Upper lobe of right lung (tissue), 1 donor: Measurements from ENCODE around the gene PTGER4. TPM values are rescaled to one million over a fixed set of nuclear protein-coding genes. Genes with fewer than 3 reads are reported as not detected.

ENCODE experiments used
- ATAC-seq: fragments of 200-7000 bp; cut with Tn5 transposase; one replicate; pipeline ENCODE4 v1.9.1; 2020; ENCODE audit warnings: mild to moderate bottlenecking, moderate library complexity
- DNase-seq: peaks from one replicate; pipeline ENCODE4 v3.0.0-alpha.2; 2020
- H3K27ac ChIP-seq: fragments of 200-600 bp; one replicate; pipeline ENCODE4 v1.8.0; 2022
- H3K27me3 ChIP-seq: fragments of 200-600 bp; one replicate; pipeline ENCODE4 v1.8.0; 2022; ENCODE audit warnings: mild to moderate bottlenecking
- H3K36me3 ChIP-seq: fragments of 200-600 bp; one replicate; pipeline ENCODE4 v1.8.0; 2022
- H3K4me1 ChIP-seq: fragments of 200-600 bp; one replicate; pipeline ENCODE4 v1.8.0; 2022
- H3K4me3 ChIP-seq: fragments of 200-600 bp; one replicate; pipeline ENCODE4 v1.8.0; 2022; ENCODE audit warnings: mild to moderate bottlenecking
- H3K9me3 ChIP-seq: fragments of 200-600 bp; one replicate; pipeline ENCODE4 v1.8.0; 2022
- intact Hi-C: fragments of 100-400 bp; cut with DNase I; formaldehyde crosslinking; loops from one replicate; pipeline ENCODE4 v1.11.0; 2022
- total RNA-seq: library from RNA; stranded (reverse); fragmentation: NEBNext Ultra II Directional; extraction: Animal tissue kit (Norgen Biotek cat#: 25700); gene quantifications from one replicate; pipeline ENCODE4 v1.2.1, GENCODE V29; 2021
- TF ChIP-seq, protein P1 (sequence below): fragments of 200-600 bp; IDR thresholded peaks from one replicate; pipeline ENCODE4 v1.8.0; 2022; ENCODE audit warnings: antibody characterized with exemption
- donor health status: DM: no; HTN: yes; CAD: no; lungs with severe emphysema.

The PTGER4 gene
- total RNA-seq, 1 donor from 2014 or later = 31.2 TPM

DNA sequence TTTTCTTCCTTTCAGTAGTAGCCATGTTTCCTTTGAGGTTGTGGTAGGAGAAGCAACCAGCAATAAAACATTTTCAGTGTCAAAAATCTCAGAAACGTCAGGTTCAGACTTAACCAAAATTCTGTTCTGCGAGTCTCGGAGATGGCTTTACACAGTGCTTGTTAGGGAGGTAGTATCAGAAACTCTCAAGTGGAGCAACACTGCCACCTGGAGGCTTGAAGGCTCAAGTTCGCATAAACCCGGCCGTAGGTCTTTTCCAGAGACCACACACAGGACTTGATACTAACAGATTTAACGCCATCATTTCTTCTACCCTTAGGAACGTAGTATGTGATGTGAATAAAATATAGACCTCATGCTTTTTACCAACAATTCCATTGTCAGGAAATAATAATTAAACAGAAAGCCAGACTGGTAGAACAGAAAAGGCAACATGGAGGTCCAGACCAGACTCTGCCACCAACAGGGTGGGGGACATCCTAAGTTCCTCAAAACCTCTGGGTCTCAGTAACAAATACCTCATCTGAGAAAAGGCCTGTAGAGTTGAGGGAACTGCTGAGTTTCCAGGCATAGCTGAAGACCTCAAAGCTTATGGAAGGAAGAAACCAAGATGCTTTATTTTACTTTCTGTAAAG is 8.5 kb downstream of the PTGER4 start:
- peak; percentile 97 for ATAC-seq
- H3K27me3 ChIP-seq = no peaks in the 10 kb centered on the region

DNA sequence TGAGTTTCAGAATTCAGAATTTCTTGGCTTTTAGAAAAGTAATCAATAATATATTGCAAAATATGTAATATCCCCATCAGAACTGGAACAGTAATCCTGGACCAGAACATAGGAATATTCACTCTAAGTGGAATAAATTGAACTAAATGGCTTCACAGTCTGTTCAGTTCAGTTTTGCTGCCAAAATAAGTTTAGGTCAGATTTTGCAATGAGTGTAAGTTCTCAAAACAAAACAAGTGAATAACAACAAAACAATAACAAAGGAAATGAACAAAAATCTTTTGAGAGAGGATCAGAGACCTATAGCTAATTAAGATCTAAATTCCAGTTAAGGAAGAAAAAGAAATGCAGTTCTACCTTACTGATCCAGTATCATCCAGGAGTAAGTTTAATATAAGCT is 9.3 kb downstream of the PTGER4 start:
- Histone ChIP-seq H3K4me3 (no peak overlapping the region), H3K36me3 (peaks cover 25% of the 10 kb centered on the region), H3K27ac (no peak overlapping the region), H3K9me3 (no peaks in the 10 kb centered on the region), H3K4me1 (peaks cover 18% of the 10 kb centered on the region), H3K27me3 (no peaks in the 10 kb centered on the region)
- no peak for ATAC-seq
- intact Hi-C loops = loop anchor here (10.0 kb wide), 1 partner anchor 744 kb away; no protein-coding TSS in a partner anchor
- DNase-seq = no peak
- TF ChIP-seq, protein P1, sequence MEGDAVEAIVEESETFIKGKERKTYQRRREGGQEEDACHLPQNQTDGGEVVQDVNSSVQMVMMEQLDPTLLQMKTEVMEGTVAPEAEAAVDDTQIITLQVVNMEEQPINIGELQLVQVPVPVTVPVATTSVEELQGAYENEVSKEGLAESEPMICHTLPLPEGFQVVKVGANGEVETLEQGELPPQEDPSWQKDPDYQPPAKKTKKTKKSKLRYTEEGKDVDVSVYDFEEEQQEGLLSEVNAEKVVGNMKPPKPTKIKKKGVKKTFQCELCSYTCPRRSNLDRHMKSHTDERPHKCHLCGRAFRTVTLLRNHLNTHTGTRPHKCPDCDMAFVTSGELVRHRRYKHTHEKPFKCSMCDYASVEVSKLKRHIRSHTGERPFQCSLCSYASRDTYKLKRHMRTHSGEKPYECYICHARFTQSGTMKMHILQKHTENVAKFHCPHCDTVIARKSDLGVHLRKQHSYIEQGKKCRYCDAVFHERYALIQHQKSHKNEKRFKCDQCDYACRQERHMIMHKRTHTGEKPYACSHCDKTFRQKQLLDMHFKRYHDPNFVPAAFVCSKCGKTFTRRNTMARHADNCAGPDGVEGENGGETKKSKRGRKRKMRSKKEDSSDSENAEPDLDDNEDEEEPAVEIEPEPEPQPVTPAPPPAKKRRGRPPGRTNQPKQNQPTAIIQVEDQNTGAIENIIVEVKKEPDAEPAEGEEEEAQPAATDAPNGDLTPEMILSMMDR = no peak

More for the DNA sequence above, 8.5 kb downstream of the PTGER4 start:
- H3K27ac ChIP-seq = no peak overlapping the region
- peaks cover 21% of the 10 kb centered on the region for H3K36me3 ChIP-seq
- H3K4me1 ChIP-seq = peaks cover 18% of the 10 kb centered on the region
- H3K9me3 ChIP-seq = no peaks in the 10 kb centered on the region
- DNase-seq = peak; percentile 71
- peak overlapping the region; percentile 88 for H3K4me3 ChIP-seq
- intact Hi-C loops = loop anchor here (10.0 kb wide), 1 partner anchor 743 kb away; no protein-coding TSS in a partner anchor
- TF ChIP-seq, protein P1 = peak; percentile 85

DNA sequence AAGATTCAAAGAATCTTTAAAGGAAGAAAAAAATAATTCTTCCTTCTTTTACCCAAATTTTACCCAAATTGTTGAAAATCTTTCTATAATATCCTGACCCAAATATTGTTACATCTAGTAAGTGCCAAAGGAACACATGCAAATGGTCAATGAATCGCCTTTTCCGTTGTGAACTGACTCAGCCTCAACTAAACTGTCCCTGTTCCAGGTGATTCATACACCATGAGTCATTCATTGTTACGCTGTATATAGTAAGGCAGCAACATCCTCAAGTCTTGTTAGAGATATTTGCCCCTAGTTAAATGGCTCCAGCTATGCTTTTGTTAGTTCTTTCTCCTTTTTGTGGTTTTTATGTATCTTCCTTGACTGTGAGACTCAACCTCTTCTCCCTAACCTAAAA is 9.7 kb downstream of the PTGER4 start:
- TF ChIP-seq, protein P1 = no peak
- intact Hi-C loops = loop anchor here (10.0 kb wide), 1 partner anchor 745 kb away; no protein-coding TSS in a partner anchor
- no peak overlapping the region for H3K27ac ChIP-seq
- peak; percentile 32 for ATAC-seq
- H3K27me3 ChIP-seq = no peaks in the 10 kb centered on the region
- H3K36me3 ChIP-seq = peaks cover 29% of the 10 kb centered on the region
- no peak for DNase-seq
- no peak overlapping the region for H3K4me3 ChIP-seq
- peaks cover 18% of the 10 kb centered on the region for H3K4me1 ChIP-seq
- H3K9me3 ChIP-seq = no peaks in the 10 kb centered on the region

DNA sequence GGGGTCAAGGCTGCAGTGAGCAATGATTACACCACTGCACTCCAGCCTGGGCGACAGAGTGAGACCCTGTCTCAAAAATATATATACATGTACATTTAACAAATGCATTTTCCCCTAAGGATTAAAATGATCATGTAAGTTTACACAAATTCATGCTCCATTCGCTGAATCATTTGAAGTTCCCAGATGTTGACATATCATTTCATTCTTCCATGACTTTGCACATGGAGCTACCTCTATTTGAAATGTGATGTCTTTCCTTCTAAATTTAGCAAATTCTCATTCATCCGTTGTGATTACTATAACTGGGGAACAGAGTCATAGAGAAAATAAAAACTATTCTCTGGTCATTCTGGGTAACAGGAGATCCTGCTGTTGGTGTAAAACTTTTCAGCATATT is 10.6 kb downstream of the PTGER4 start:
- Histone ChIP-seq H3K9me3 (no peaks in the 10 kb centered on the region), H3K36me3 (peaks cover 29% of the 10 kb centered on the region), H3K27me3 (no peaks in the 10 kb centered on the region), H3K4me1 (peaks cover 18% of the 10 kb centered on the region), H3K4me3 (no peak overlapping the region), H3K27ac (no peak overlapping the region)
- TF ChIP-seq, protein P1 = no peak
- intact Hi-C loops = no loop called here
- ATAC-seq = no peak
- no peak for DNase-seq

DNA sequence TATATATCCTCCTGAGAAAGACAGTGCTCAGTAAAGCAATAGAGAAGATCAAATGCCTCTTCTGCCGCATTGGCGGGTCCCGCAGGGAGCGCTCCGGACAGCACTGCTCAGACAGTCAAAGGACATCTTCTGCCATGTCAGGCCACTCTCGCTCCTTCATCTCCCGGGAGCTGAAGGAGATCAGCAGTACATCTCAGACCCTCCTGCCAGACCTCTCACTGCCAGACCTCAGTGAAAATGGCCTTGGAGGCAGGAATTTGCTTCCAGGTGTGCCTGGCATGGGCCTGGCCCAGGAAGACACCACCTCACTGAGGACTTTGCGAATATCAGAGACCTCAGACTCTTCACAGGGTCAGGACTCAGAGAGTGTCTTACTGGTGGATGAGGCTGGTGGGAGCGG is 12.2 kb downstream of the PTGER4 start:
- Histone ChIP-seq H3K4me1 (peaks cover 18% of the 10 kb centered on the region), H3K36me3 (peaks cover 24% of the 10 kb centered on the region), H3K9me3 (no peaks in the 10 kb centered on the region), H3K4me3 (no peak overlapping the region), H3K27me3 (no peaks in the 10 kb centered on the region), H3K27ac (no peak overlapping the region)
- intact Hi-C loops = no loop called here
- ATAC-seq = no peak
- no peak for DNase-seq
- TF ChIP-seq, protein P1 = no peak
